Right ventricle myocardium superior (tissue), 1 donor: ENCODE measurements around the gene CYP4F12. TPM values are rescaled to one million over a fixed set of nuclear protein-coding genes. Genes with fewer than 3 reads are reported as not detected.

ENCODE experiments used
- ATAC-seq: fragments of 200-7000 bp; cut with Tn5 transposase; one replicate; pipeline ENCODE4 v1.9.1; 2020; ENCODE audit warnings: mild to moderate bottlenecking; ENCODE audit not compliant: poor library complexity
- DNase-seq: peaks from one replicate; pipeline ENCODE4 v3.0.0-alpha.2; 2020
- intact Hi-C: fragments of 100-400 bp; cut with DNase I; formaldehyde crosslinking; loops from one replicate; pipeline ENCODE4 v1.11.2; 2022
- total RNA-seq: library from RNA; stranded (reverse); fragmentation: NEBNext Ultra II Directional; extraction: Animal tissue kit (Norgen Biotek cat#: 25700); gene quantifications from one replicate; pipeline ENCODE4 v1.2.1, GENCODE V29; 2021
- donor health status: DM: no; HTN: yes; CAD: no; lungs with severe emphysema.

CYP4F12 gene
- total RNA-seq, 1 donor from 2014 or later, result 5.2 TPM

DNA sequence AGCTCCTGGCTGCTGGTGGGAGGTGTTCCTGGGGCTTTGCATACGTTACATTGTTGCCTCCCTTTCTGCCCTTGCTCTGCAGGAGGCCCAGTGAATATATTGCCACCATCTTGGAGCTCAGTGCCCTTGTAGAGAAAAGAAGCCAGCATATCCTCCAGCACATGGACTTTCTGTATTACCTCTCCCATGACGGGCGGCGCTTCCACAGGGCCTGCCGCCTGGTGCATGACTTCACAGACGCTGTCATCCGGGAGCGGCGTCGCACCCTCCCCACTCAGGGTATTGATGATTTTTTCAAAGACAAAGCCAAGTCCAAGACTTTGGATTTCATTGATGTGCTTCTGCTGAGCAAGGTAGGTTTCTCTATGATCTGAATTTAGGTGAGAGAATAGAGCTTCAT lies 10.5 kb downstream of the CYP4F12 start:
- ATAC-seq, result no peak
- no peak for DNase-seq
- intact Hi-C loops, result no loop called here

DNA sequence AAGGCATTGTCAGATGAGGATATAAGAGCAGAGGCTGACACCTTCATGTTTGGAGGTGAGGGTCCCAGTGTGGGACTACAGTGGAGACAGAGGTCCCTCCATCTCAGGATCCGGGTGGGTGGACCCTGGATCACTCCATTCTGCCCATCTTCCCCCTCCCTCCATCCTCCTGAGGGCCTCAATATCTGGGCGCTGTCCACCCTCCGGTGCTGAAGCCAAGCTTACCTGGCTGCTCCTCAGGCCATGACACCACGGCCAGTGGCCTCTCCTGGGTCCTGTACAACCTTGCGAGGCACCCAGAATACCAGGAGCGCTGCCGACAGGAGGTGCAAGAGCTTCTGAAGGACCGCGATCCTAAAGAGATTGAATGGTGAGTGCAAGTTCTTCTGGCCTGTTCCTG lies 11.9 kb downstream of the CYP4F12 start:
- no peak for ATAC-seq
- intact Hi-C loops, result no loop called here
- DNase-seq, result no peak

DNA sequence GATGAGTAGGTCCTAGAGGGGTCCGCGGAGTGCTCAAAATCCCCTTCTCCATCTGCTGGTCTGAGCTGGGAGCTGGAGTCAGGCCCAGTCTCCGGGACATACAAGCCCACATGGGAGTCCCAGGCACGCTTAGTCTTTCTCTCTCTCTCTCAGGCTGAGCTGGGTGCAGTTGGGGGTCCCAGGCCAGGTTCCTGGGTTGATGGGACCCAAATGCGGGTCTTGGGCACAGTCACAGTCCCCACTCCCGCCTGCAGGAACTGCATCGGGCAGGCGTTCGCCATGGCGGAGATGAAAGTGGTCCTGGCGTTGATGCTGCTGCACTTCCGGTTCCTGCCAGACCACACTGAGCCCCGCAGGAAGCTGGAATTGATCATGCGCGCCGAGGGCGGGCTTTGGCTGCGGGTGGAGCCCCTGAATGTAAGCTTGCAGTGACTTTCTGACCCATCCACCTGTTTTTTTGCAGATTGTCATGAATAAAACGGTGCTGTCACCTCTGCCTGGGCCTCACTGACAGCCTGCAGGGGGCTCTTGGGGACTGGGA lies 23.8 kb downstream of the CYP4F12 start:
- intact Hi-C loops, result no loop called here
- ATAC-seq (no peak), DNase-seq (no peak)

DNA sequence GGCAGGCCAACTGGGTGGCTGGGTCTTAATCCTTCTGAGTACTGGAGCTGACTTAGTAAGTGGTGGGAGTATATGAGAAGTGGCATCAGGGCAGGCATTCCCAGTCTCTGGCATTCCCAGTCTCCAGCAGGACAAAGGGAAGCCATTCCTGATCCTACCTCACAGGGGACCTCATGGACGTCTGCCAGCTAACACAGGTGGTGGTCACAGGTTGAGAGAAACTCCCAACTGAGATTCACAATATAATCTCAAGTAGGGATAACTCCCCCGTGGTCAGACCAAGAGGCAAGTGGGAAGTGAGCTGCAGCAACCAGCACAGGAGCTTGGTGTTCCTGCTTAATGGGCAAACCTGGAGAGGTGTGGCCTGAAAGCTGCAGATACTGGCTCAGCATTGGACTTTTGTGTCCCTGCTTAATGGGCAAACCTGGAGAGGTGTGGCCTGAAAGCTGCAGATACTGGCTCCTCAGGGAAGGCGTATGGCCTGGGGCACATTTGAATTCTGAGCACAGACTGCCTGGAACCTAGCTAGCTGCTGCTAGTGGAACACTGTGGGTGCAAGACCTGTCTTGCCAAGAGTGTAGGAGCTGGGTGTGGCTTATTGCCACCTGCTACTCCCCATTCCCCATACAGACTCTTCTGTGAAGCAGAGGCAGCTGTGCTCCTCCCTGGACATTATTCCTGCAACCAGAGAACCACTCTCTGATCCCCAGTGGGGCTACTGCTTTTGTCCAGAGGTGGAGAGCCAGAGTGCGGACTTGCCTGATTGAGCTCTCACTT lies 29.1 kb downstream of the CYP4F12 start:
- intact Hi-C loops, result no loop called here
- DNase-seq, result no peak
- peak; percentile 29 for ATAC-seq

DNA sequence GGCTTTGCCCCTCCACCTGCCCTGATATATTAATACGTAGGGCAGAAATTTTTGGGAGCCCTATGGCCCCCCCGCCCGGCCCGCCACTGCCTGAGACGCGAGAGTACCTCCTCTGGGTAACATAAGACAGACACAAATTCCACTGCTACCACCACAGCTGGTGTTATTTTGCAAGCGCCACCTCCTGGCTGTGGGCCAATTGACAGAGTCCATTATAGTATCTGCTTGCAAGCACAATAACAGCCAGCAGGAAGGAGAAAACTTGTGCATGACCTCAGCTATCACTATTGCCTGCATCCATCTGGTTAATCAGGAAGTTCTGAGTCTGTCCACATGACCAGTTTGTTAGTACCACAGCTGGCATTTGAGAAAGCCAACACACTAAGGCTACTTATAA lies 29.6 kb downstream of the CYP4F12 start:
- intact Hi-C loops, result no loop called here
- peak; percentile 95 for ATAC-seq
- peak; percentile 90 for DNase-seq

DNA sequence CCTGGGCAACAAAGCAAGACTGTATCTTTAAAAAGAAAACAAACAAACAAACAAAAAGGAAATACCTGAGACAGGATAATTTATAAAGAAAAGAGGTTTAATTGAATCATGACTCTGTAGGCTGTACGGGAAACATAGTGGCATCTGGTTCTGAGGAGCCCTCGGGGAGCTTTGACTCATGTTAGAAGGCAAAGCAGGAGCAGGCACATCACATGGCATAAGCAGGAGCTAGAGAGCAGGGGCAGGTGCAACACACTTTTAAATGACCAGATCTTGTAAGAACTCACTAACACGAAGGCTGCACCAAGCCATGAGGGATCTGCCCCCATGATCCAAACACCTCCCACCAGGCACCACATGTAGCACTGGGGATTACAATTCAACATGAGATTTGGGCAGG lies 41.8 kb downstream of the CYP4F12 start:
- intact Hi-C loops, result loop anchor here (5.0 kb wide), 1 partner anchor 193 kb away; no protein-coding TSS in a partner anchor
- DNase-seq, result no peak
- no peak for ATAC-seq

DNA sequence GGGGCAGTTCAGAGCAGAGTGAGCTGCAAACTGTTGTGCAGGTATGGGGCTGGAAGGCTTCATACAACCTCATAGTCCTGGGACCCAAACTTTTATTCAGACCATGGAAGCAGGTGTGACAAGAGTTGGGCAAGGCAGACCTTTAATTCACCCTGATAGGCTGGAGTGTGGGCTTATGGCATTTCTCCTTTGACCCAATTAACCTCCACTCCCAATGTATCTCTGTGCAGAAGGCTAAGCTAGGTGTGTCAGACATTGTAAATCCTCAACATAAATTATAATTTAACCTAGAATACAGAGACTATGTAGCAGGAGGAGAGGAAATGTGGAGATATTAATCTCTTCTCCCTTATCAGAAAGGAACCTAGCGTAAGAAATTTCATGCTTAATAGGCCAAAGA lies 42.8 kb downstream of the CYP4F12 start:
- DNase-seq (no peak), ATAC-seq (no peak)
- intact Hi-C loops, result no loop called here

DNA sequence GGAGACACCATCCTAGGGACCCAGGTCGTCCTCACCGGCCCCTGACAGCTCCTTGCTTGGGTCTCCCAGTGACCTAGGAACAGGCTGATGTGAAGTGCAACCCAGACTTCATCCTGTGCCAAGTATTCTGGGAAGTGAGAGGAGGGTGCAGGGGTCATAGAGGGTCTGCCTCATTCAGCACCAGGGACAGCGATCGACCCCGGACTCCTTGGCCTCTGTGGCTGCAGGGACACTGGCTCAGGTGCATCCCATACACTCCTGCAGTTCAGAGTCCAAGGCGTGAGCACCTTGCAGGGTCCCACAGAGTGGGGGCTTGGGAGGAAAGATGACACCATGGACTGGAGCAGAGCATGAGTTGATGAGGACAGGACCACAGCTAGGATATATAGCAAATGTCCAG lies 44.9 kb downstream of the CYP4F12 start:
- DNase-seq (no peak), ATAC-seq (no peak)
- intact Hi-C loops, result no loop called here

DNA sequence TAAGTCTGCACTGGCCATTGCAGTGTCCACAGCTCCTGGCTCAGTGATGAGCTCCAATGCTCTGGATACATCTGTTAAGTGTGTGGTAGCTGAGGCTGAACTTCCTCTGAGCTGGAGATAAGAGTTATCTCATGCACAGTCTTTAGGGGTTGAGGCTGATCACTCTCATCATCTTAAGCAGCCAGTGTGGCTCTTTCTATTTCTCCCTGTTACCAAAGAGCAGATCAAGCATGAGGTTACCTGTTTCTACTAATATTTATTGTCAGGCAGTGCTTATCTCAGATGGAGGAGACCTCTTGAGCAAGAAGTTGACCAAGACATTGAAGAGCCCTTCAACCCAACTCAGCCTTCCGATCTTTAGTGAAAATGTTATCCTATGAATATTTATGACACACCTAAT lies 48.4 kb downstream of the CYP4F12 start:
- DNase-seq (no peak), ATAC-seq (no peak)
- intact Hi-C loops, result no loop called here

DNA sequence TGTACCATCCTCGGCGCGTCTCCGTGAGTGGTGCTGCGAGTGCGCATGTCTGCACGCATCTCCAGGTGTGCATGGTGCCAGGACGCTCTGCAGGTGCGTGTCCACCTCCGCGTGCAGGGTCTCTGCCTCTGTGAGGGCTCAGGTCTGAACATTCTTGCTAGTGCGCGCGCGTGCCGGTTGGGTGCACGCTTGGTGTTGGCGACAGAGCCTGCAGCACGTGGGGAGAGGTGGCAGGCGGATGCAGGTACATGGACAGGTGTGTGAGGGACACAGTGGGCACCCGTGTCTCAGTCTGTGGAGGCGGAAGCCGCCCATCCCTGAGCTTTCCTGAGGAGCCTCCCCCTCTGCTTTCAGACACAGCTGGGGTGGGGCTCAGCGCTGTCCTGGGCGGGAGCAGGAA lies 50.1 kb downstream of the CYP4F12 start:
- ATAC-seq, result no peak
- DNase-seq, result no peak
- intact Hi-C loops, result no loop called here

DNA sequence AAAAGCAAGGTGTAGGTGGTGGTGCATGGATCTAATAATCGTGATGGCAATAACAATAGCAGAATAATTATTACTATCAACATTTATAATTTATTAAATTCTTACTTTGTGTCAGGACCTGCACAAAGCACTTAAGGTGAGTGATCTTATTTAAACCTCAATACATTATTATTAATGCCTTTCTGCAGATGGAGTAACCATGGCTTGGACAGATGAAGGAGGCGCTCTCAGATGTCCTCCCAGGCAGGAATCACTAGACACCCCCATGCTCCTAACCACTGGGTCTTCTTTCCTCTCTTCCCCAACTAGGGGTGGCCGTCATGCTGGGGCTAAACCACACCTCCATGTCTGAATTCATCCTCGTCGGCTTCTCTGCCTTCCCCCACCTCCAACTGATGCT lies 54.8 kb downstream of the CYP4F12 start, which contains the start of gene OR10H2:
Gene OR10H2 (plus strand): TSS at position 301 of the 400 bp plus-strand sequence. CDS start 20 bp downstream, at position 321.
- DNase-seq (no peak), ATAC-seq (no peak)
- intact Hi-C loops, result no loop called here

DNA sequence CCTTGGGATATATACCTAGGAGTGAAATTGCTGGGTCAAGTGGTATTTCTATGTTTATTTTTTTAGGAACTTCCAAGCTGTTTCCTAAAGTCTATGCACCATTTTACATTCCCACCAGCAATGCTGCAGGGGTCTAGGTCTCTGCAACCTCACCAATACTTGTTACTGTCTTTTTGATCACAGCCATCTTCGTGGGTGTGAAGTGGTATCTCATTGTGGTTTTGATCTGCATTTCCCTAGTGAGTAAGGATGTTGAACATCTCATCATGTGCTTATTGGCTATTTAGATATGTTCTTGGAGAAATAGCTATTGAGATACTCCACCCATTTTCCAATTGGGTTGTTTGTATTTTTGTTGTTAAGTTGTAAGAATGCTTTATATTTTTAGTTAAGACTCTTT lies 57.7 kb downstream of the CYP4F12 start:
- DNase-seq (no peak), ATAC-seq (no peak)
- intact Hi-C loops, result no loop called here

DNA sequence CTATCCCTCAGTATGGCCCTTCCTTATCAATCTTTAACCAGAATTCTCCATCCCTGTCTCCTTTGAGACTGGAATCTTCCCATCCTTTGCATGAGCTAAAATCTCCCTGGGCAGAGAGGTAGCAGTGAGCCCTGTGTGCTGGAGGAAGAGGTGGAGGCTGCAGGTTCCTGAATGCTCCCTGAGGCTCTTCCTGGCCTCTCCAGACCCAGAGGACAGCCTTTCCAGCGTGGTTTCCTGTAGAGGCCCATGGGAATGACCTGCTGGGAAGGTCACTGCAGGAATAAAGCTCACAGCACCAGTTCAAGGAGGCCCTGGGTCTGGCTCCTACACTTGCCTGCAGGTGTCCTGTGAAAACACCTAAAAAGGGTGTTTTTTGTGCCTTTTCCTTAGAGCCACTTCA lies 59.5 kb downstream of the CYP4F12 start:
- no peak for DNase-seq
- ATAC-seq, result no peak
- intact Hi-C loops, result no loop called here

DNA sequence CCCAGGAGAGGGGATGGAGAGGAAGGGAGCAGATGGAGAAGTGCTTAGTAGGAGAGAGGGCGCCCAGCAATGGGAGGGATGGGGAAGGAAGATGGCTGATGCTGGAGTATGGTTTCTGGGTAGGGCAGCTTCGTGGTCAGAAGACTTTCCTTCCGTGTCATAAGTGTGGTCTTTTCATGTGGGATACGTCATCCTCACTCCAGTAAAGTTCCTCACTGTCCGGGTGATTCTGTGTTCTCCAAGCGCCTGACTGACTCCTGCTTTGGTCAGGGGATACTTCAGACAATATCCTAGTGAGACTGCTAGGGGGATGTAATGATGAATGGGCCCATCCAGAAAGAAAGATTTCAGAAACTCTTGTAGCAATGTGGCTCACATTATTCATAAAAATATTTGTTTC lies 61.0 kb downstream of the CYP4F12 start:
- ATAC-seq, result no peak
- DNase-seq, result no peak
- intact Hi-C loops, result no loop called here

DNA sequence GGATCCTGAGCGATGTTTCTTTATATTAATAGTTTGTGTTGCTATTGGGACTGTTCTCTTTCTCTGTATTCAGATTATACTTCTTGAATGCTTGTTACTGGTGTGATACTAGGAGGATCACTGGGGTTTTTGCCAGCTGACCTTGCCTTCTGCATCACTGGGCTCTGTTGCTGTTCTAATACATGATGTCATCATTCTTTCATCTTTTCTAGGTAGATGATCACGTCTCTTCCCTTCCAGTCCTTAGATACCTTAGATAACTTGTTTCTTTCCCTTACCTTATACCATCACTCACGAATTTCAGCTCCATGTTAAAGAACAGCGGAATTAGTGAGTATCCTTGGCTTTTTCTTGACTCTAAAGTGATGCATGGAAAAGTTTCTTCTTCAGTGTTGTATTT lies 64.8 kb downstream of the CYP4F12 start, which contains the start of gene OR10H3:
Gene OR10H3 (plus strand): TSS at position 264 of the 400 bp plus-strand sequence. CDS start 3,408 bp downstream, outside the sequence.
- DNase-seq (no peak), ATAC-seq (no peak)
- intact Hi-C loops, result no loop called here

DNA sequence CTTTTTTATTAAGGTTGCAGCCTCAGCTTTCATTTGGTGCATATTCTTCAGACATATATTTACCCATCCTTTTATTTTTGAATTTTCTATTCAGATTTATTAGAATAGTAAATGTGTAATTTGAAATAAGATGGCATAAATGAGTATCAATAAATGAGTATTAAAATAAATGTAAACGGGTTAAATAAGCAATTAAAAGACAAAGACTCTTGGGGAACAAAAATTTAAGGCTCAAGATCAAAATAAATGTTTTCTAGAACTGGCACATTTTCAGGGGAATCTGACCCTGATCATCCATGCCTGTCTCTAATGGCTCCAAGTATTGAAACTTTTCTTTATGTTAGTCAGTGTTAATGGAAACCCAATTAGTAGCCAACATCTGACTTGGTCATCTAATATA lies 67.9 kb downstream of the CYP4F12 start:
- no peak for DNase-seq
- intact Hi-C loops, result no loop called here
- no peak for ATAC-seq

Other genes with a start within 250 kb of the CYP4F12 start
- gene WIZ, start 223.1 kb upstream of the CYP4F12 start, total RNA-seq, result 21.9 TPM
- gene RASAL3, start 208.5 kb upstream of the CYP4F12 start, total RNA-seq, result 0.65 TPM
- gene PGLYRP2, start 193.6 kb upstream of the CYP4F12 start, total RNA-seq, result not detected
- gene CYP4F22, start 164.6 kb upstream of the CYP4F12 start, total RNA-seq, result not detected
- gene CYP4F8, start 57.9 kb upstream of the CYP4F12 start, total RNA-seq, result not detected
- 0.24 TPM for gene CYP4F3, start 32.2 kb upstream of the CYP4F12 start, total RNA-seq
- not detected for gene OR10H2, start 54.9 kb downstream of the CYP4F12 start, total RNA-seq
- gene OR10H3, start 64.9 kb downstream of the CYP4F12 start, total RNA-seq, result not detected
- not detected for gene OR10H5, start 114.6 kb downstream of the CYP4F12 start, total RNA-seq
- gene OR10H1, start 142.6 kb downstream of the CYP4F12 start, total RNA-seq, result not detected
- not detected for gene CYP4F2, start 225.0 kb downstream of the CYP4F12 start, total RNA-seq